Neural cell (in vitro differentiated cells): ENCODE data around the gene TLR9. TPM values are rescaled to one million over a fixed set of nuclear protein-coding genes. Genes with fewer than 3 reads are reported as not detected.

ENCODE experiments used
- H2AFZ ChIP-seq: fragments of 200-600, 300-800 bp; sonication (generic), shearing (Covaris generic); 2 replicates; pipeline ENCODE4 v1.6.0; 2014; ENCODE audit warnings: low read depth, mild to moderate bottlenecking, antibody characterized with exemption, low read length, moderate library complexity
- H3F3A ChIP-seq: fragments of 200-600 bp; shearing (Covaris generic); 2 replicates; pipeline ENCODE4 v1.6.1; 2016; ENCODE audit warnings: mild to moderate bottlenecking, moderate library complexity, mixed read lengths, antibody characterized with exemption, low read length; ENCODE audit not compliant: insufficient read depth, poor library complexity, severe bottlenecking
- H3K27ac ChIP-seq: fragments of 200-600, 300-800 bp; sonication (generic), shearing (Covaris generic); 2 replicates; pipeline ENCODE4 v1.5.1; 2014; ENCODE audit warnings: mild to moderate bottlenecking, low read length, moderate library complexity
- H3K27me3 ChIP-seq: fragments of 300-800, 200-600 bp; sonication (generic), shearing (Covaris generic); 2 replicates; pipeline ENCODE4 v1.6.0; 2014; ENCODE audit warnings: mild to moderate bottlenecking, low read depth, low read length, moderate library complexity; ENCODE audit not compliant: insufficient read depth
- H3K36me3 ChIP-seq: fragments of 300-800, 200-600 bp; sonication (generic), shearing (Covaris generic); 2 replicates; pipeline ENCODE4 v1.5.1; 2014; ENCODE audit warnings: mild to moderate bottlenecking, antibody characterized with exemption, low read length, moderate library complexity; ENCODE audit not compliant: insufficient read depth
- H3K4me2 ChIP-seq: fragments of 300-800, 200-600 bp; sonication (generic), shearing (Covaris generic); 2 replicates; pipeline ENCODE4 v1.6.0; 2014; ENCODE audit warnings: mild to moderate bottlenecking, low read length
- H3K4me3 ChIP-seq: fragments of 300-800, 200-600 bp; sonication (generic), shearing (Covaris generic); 2 replicates; pipeline ENCODE4 v1.5.1; 2014; ENCODE audit warnings: mild to moderate bottlenecking, low read length, moderate library complexity
- H3K79me2 ChIP-seq: fragments of 200-600 bp; shearing (Covaris generic); replicated peaks from 2 replicates; pipeline ENCODE4 v1.6.0; 2014; ENCODE audit warnings: mild to moderate bottlenecking, low read length, moderate library complexity; ENCODE audit not compliant: insufficient read depth
- H3K9ac ChIP-seq: fragments of 300-800, 200-600 bp; sonication (generic), shearing (Covaris generic); 2 replicates; pipeline ENCODE4 v1.6.1; 2016; ENCODE audit warnings: mild to moderate bottlenecking, low read length, mixed read lengths
- H3K9me2 ChIP-seq: fragments of 200-600 bp; shearing (Covaris generic); 2 replicates; pipeline ENCODE4 v1.6.1; 2016; ENCODE audit warnings: mild to moderate bottlenecking, low read length, mixed read lengths; ENCODE audit not compliant: insufficient read depth
- H3K9me3 ChIP-seq: fragments of 200-600, 300-800 bp; sonication (generic), shearing (Covaris generic); 2 replicates; pipeline ENCODE4 v1.6.1; 2016; ENCODE audit warnings: mild to moderate bottlenecking, mixed run types, low read length, moderate library complexity, mixed read lengths
- H4K20me1 ChIP-seq: fragments of 200-600 bp; shearing (Covaris generic); 2 replicates; pipeline ENCODE4 v1.6.1; 2016; ENCODE audit warnings: mild to moderate bottlenecking, mixed run types; ENCODE audit not compliant: insufficient read depth
- EP300 ChIP-seq: fragments of 450-650 bp; conservative IDR thresholded peaks from 2 replicates; pipeline ENCODE4 v1.6.1; 2014; ENCODE audit warnings: antibody characterized with exemption, mild to moderate bottlenecking, moderate library complexity; ENCODE audit not compliant: poor library complexity, severe bottlenecking
- EZH2 ChIP-seq: fragments of 200-600, 300-800 bp; shearing (Covaris generic), sonication (generic); IDR thresholded peaks from 2 replicates; pipeline ENCODE4 v1.6.1; 2014; ENCODE audit warnings: antibody characterized with exemption, low read length, borderline replicate concordance, mild to moderate bottlenecking; ENCODE audit not compliant: insufficient read depth, poor library complexity, severe bottlenecking
- MXI1 ChIP-seq: fragments of 450-650 bp; conservative IDR thresholded peaks from 2 replicates; pipeline ENCODE4 v1.6.1; 2014; ENCODE audit warnings: antibody characterized with exemption, mild to moderate bottlenecking; ENCODE audit not compliant: poor library complexity, severe bottlenecking
- POLR2AphosphoS5 ChIP-seq: IDR thresholded peaks from 2 replicates; pipeline ENCODE4 v1.6.1; 2012
- RAD21 ChIP-seq: fragments of 450-650 bp; conservative IDR thresholded peaks from 2 replicates; pipeline ENCODE4 v1.6.1; 2014; ENCODE audit warnings: antibody characterized with exemption, mild to moderate bottlenecking, moderate library complexity
- REST ChIP-seq: IDR thresholded peaks from 2 replicates; pipeline ENCODE4 v1.6.1; 2012; ENCODE audit warnings: borderline replicate concordance
- SMC3 ChIP-seq: fragments of 450-650 bp; conservative IDR thresholded peaks from 2 replicates; pipeline ENCODE4 v1.6.1; 2014; ENCODE audit warnings: antibody characterized with exemption, mild to moderate bottlenecking, moderate library complexity; ENCODE audit not compliant: poor library complexity
- TAF1 ChIP-seq: IDR thresholded peaks from 2 replicates; pipeline ENCODE4 v1.6.1; 2012; ENCODE audit warnings: low read depth
- polyA plus RNA-seq: library from polyadenylated mRNA; depleted of rRNA; stranded (reverse); fragments of >200 nt; gene quantifications from 2 replicates; pipeline ENCODE4 v1.2.3, GENCODE V29; 2014
- TF ChIP-seq, protein P1 (sequence below): fragments of 450-650 bp; IDR thresholded peaks from 2 replicates; pipeline ENCODE4 v1.5.1; 2014; ENCODE audit warnings: antibody characterized with exemption, mild to moderate bottlenecking, moderate library complexity; ENCODE audit not compliant: poor library complexity, severe bottlenecking

TLR9 gene
- polyA plus RNA-seq, 1 donor from 2014 or later: not detected

GRCh38 chr3:52182691-52183090 is 42.8 kb downstream of the TLR9 start (continued):
- TF ChIP-seq POLR2AphosphoS5 (no peak), EP300 (no peak), TAF1 (no peak), MXI1 (no peak)

DNA sequence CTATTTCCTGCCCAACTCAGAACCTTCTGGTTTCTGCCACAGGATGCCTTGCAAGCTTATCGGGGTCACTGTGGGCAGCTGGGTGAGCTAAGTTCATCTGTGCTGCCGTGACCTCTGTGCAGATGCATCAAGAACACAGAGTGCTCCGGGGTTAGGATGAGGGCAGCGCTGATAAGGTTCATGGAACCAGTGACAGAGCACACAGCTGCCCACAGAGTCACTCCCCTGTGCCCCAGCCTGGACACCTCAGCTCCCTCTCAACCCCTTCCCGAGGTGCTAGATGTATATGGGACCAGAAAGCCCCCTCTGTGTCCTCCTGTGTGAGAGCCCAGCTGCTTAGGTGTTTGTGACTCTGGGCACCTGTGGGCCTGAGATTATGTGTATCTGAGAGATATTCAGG is 43.2 kb downstream of the TLR9 start:
- H4K20me1 ChIP-seq: no peaks in the 10 kb centered on the region
- H3K36me3 ChIP-seq: no peaks in the 10 kb centered on the region
- no peak overlapping the region for H3K4me2 ChIP-seq
- H3K9me2 ChIP-seq: no peaks in the 10 kb centered on the region
- no peaks in the 10 kb centered on the region for H3F3A ChIP-seq
- no peaks in the 10 kb centered on the region for H3K27me3 ChIP-seq
- no peak overlapping the region for H2AFZ ChIP-seq
- no peak overlapping the region for H3K27ac ChIP-seq
- no peak overlapping the region for H3K4me3 ChIP-seq
- H3K9ac ChIP-seq: no peak overlapping the region
- H3K9me3 ChIP-seq: no peaks in the 10 kb centered on the region
- TF ChIP-seq SMC3: no peak
- no peak for TF ChIP-seq EZH2
- TF ChIP-seq MXI1: no peak
- TF ChIP-seq RAD21: no peak
- TF ChIP-seq REST: no peak
- TF ChIP-seq POLR2AphosphoS5: no peak
- no peak for TF ChIP-seq EP300
- TF ChIP-seq TAF1: no peak
- TF ChIP-seq, protein P1, sequence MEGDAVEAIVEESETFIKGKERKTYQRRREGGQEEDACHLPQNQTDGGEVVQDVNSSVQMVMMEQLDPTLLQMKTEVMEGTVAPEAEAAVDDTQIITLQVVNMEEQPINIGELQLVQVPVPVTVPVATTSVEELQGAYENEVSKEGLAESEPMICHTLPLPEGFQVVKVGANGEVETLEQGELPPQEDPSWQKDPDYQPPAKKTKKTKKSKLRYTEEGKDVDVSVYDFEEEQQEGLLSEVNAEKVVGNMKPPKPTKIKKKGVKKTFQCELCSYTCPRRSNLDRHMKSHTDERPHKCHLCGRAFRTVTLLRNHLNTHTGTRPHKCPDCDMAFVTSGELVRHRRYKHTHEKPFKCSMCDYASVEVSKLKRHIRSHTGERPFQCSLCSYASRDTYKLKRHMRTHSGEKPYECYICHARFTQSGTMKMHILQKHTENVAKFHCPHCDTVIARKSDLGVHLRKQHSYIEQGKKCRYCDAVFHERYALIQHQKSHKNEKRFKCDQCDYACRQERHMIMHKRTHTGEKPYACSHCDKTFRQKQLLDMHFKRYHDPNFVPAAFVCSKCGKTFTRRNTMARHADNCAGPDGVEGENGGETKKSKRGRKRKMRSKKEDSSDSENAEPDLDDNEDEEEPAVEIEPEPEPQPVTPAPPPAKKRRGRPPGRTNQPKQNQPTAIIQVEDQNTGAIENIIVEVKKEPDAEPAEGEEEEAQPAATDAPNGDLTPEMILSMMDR: no peak
- no peaks in the 10 kb centered on the region for H3K79me2 ChIP-seq

DNA sequence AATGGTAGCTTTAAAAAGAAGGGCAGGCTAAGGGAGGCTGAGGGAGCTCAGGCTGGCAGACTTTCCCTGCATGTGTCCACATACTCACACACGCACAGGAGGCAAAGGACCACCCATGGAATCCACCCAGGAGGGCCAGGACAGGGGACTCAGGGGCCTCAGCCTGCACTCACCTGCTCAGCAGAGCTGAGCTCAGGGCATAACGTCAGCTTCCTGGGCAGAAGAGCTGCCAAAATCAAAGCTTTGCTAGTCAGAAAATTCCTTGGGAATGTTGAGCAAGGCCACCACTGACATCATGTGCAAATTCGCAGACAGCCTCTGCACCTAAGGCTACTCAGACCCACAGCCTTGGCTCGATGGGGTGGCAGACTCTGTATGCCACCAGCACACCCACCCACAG is 43.9 kb downstream of the TLR9 start:
- Histone ChIP-seq H3K4me3 (no peak overlapping the region), H3K9me2 (no peaks in the 10 kb centered on the region), H3F3A (no peaks in the 10 kb centered on the region), H3K4me2 (no peak overlapping the region), H3K27me3 (no peaks in the 10 kb centered on the region), H3K36me3 (no peaks in the 10 kb centered on the region), H2AFZ (no peak overlapping the region), H3K79me2 (no peaks in the 10 kb centered on the region), H3K27ac (no peak overlapping the region), H3K9me3 (no peaks in the 10 kb centered on the region), H4K20me1 (no peaks in the 10 kb centered on the region), H3K9ac (no peak overlapping the region)
- TF ChIP-seq RAD21 (no peak), EZH2 (no peak), EP300 (no peak), MXI1 (no peak), SMC3 (no peak), REST (no peak), POLR2AphosphoS5 (no peak), TAF1 (no peak)
- TF ChIP-seq, protein P1: no peak
